H7 (cell line): ENCODE measurements around the gene MICAL3. TPM values are rescaled to one million over a fixed set of nuclear protein-coding genes. Genes with fewer than 3 reads are reported as not detected.
A peak's percentile ranks its signal among the peaks of the same experiment; 100 is the strongest.
"Not testable (repeated sequence)": the region's sequence is repeated elsewhere in the genome, so short reads cannot be mapped to it uniquely, and the experiment has no call there.

Experiments used
- DNase-seq: peaks from one replicate; pipeline ENCODE4 v3.0.0; 2012
- H3K27me3 ChIP-seq: 2 replicates; pipeline ENCODE4 v1.6.0; 2011; ENCODE audit warnings: mild to moderate bottlenecking, low read length; ENCODE audit not compliant: control insufficient read depth, insufficient read depth
- H3K36me3 ChIP-seq: replicated peaks from 2 replicates; pipeline ENCODE4 v1.5.1; 2011; ENCODE audit warnings: low read length; ENCODE audit not compliant: control insufficient read depth, insufficient read depth
- H3K4me3 ChIP-seq: 2 replicates; pipeline ENCODE4 v1.5.1; 2011; ENCODE audit warnings: low read depth, mild to moderate bottlenecking, control low read depth, low read length, moderate library complexity; ENCODE audit not compliant: insufficient read depth
- total RNA-seq: library from RNA; depleted of rRNA; stranded (reverse); fragments of >200 nt; shearing (Covaris generic); gene quantifications from 2 replicates; pipeline ENCODE4 v1.2.3, GENCODE V29; 2014

Gene MICAL3
- total RNA-seq, 1 experiment from 2014 or later: 11.8 TPM

- H3K36me3 ChIP-seq: not testable (repeated sequence)
These were observed 29.0 kb upstream of the MICAL3 start for GRCh38 chr22:18053216-18053946.

DNA sequence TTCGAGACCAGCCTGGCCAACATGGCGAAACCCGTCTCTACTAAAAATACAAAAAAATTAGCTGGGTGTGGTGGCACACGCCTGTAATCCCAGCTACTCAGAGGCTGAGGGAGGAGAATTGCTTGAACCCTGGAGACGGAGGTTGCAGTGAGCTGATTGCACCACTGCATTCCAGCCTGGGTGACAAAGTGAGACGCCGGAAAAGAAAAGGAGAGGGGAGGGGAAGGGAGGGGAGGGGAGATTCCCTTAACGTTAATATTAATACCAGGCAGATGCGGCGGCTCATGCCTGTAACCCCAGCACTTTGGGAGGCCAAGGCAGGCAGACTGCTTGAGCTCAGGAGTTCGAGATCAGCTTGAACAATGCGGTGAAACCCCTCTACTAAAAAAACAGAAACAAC is 26.8 kb upstream of the MICAL3 start:
- H3K36me3 ChIP-seq, H3K27me3 ChIP-seq, DNase-seq, H3K4me3 ChIP-seq: not testable (repeated sequence)

More at GRCh38 chr22:18053216-18053946, 29.0 kb upstream of the MICAL3 start:
- H3K4me3 ChIP-seq, H3K27me3 ChIP-seq, DNase-seq: not testable (repeated sequence)

DNA sequence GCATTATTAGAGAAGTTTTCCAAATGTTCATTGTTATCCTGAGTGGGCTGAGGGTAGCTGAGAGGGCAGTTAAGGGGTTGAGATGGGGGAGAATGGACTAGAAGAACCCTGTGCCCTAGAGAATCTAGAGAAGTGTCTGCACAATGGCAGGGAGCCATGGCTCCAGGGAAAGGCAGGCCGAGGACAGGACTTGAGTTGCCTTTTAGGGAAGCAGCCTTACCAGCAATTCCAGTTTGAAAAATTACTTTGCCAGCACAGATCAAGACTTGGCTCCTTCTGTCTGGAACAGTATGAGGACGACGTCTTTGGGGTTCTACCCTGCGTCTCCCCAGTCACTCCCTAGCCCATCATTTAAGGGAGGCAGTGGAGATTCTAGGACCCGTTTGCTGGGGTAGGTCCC is 25.7 kb upstream of the MICAL3 start:
- no peak for DNase-seq
- no peak overlapping the region for H3K4me3 ChIP-seq
- H3K27me3 ChIP-seq: no peaks in the 10 kb centered on the region
- H3K36me3 ChIP-seq: no peaks in the 10 kb centered on the region

GRCh38 chr22:18048441-18048898 is 24.1 kb upstream of the MICAL3 start:
- no peak for DNase-seq
- Histone ChIP-seq H3K4me3 (no peak overlapping the region), H3K36me3 (no peaks in the 10 kb centered on the region)

GRCh38 chr22:18048041-18048440 is 23.7 kb upstream of the MICAL3 start:
- H3K36me3 ChIP-seq: no peaks in the 10 kb centered on the region
- no peak for DNase-seq
- no peak overlapping the region for H3K4me3 ChIP-seq
- H3K27me3 ChIP-seq: no peaks in the 10 kb centered on the region

More at GRCh38 chr22:18048441-18048898, 24.1 kb upstream of the MICAL3 start:
- no peaks in the 10 kb centered on the region for H3K27me3 ChIP-seq

DNA sequence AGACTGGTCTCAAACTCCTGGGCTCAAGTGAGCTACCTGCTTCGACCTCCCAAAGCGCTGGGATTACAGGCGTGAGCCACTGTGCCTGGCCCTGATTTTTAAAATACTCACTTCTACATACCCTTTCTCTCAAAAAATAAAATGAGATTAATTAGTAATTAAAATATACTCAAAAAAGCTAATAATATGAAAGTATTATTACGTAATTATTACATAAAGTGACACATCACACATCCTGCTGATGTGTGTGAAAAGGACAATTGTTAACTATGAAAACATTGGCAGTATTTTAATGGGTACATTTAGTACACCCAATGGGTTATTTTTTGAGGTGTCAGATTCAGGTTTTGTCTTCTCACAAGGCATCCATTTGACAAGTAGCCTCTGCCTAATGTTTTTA is 21.4 kb upstream of the MICAL3 start:
- H3K27me3 ChIP-seq: no peaks in the 10 kb centered on the region
- no peak for DNase-seq
- no peak overlapping the region for H3K4me3 ChIP-seq
- no peaks in the 10 kb centered on the region for H3K36me3 ChIP-seq

DNA sequence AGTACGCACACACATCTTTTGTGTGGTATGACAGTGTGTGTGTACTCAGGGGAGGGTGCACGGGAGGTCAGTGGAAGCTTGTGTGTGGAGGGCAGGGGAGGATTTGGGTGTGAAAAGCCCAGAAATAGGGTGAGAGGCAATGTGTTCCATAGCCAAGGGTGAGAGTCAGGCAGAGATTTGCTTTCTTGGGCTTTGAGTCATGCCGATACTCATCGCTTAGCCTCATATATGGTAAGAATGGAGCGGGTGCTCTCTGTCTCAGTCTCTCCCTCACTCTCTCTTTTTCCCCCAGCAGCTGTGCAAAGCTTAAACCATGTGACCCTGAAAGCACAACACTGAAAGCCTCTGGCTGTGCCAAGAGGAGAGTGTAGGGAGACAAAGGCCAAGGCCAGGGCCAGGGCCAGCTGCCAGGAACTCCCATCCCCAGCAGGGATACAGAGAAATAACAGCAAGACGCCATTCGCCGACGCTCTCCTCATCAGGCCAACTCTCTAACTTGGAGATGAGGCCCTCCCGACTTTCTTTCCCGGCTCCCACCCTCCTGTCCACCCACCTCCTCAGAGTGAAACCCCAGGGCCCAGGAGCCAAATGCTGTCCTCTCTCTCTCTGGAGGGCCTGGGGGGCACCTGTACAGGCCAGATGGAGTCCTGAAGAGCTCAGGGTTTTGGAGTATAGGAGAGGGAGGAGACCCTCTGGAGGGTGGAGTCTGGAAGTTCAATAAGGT is 20.3 kb upstream of the MICAL3 start:
- no peak for DNase-seq
- no peaks in the 10 kb centered on the region for H3K36me3 ChIP-seq
- no peaks in the 10 kb centered on the region for H3K27me3 ChIP-seq

GRCh38 chr22:18042685-18043084 is 18.3 kb upstream of the MICAL3 start:
- no peak for DNase-seq
- Histone ChIP-seq H3K27me3 (no peaks in the 10 kb centered on the region), H3K36me3 (no peaks in the 10 kb centered on the region), H3K4me3 (no peak overlapping the region)

More for the DNA sequence above, 20.3 kb upstream of the MICAL3 start:
- H3K4me3 ChIP-seq: no peak overlapping the region

DNA sequence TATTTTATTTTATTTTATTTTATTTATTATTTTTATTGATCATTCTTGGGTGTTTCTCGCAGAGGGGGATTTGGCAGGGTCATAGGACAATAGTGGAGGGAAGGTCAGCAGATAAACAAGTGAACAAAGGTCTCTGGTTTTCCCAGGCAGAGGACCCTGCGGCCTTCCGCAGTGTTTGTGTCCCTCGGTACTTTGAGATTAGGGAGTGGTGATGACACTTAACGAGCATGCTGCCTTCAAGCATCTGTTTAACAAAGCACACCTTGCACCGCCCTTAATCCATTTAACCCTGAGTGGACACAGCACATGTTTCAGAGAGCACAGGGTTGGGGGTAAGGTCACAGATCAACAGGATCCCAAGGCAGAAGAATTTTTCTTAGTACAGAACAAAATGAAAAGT is 16.5 kb upstream of the MICAL3 start:
- not testable (repeated sequence) for H3K4me3 ChIP-seq, H3K27me3 ChIP-seq, H3K36me3 ChIP-seq, DNase-seq

DNA sequence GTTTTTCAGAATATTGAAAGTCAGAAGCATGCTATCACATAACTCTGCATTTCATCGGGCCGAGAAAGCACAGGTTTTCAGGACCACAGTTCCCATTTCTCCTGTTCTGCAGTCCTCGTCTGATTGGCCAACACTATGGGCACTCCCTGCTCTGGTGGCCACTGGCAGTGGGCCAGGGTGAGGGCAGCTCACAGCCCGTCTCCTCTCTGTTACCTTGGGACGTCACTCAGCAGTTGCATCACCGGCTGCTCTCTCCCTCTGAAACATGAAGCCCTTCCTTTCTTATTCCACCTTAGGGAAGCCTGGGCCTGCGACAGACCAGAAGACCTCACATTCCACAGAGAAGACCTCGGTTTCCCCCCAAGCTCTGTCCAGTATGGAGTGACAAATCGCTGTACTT is 11.4 kb upstream of the MICAL3 start:
- DNase-seq: peak; percentile 66
- H3K27me3 ChIP-seq: no peaks in the 10 kb centered on the region
- no peaks in the 10 kb centered on the region for H3K36me3 ChIP-seq
- H3K4me3 ChIP-seq: no peak overlapping the region

GRCh38 chr22:18034076-18034475 is 9.7 kb upstream of the MICAL3 start:
- no peak overlapping the region for H3K4me3 ChIP-seq
- no peaks in the 10 kb centered on the region for H3K36me3 ChIP-seq
- H3K27me3 ChIP-seq: no peaks in the 10 kb centered on the region
- no peak for DNase-seq

DNA sequence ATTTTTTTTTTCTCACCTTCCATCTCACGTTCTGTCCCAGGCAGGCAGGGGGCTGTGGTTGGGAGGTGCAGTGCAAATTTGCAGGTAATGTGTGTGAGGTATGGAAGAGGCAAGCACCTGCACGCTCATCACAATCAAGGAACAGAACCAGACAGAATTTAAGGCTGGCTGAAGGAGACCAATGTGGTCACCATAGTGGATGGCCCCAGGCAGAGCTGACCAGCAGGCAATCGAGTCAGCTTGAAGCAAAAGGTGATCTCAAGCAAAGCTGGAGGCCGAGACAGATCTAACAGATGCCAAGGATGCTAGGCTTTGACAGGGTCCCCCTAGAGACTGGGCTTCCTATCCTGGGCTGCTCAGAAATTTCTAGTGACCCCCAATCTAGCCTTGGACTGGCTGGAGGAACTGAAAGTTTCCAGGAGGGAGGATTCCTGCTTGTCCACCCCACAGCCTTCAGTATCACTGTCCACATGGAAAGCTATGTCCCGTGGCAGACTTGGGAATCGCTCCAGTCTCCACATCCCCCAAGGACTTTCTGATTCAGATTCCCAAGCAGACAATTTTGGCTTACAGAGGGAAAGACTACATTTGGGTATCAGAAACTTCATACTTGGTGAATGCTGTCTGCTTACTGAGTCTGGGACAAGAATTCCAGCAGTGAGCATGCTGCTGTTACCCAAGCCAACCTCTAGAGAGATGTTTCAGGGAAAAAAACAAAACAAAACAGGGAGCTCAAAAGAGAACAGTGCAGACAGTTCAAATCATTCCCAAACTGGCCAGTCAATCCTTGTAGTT is 9.0 kb upstream of the MICAL3 start:
- no peak for DNase-seq
- Histone ChIP-seq H3K27me3 (no peaks in the 10 kb centered on the region), H3K36me3 (no peaks in the 10 kb centered on the region), H3K4me3 (no peak overlapping the region)

- no peak for DNase-seq
- no peaks in the 10 kb centered on the region for H3K36me3 ChIP-seq
- H3K4me3 ChIP-seq: no peak overlapping the region
- H3K27me3 ChIP-seq: no peaks in the 10 kb centered on the region
These were observed 8.2 kb upstream of the MICAL3 start for GRCh38 chr22:18032455-18033101.

DNA sequence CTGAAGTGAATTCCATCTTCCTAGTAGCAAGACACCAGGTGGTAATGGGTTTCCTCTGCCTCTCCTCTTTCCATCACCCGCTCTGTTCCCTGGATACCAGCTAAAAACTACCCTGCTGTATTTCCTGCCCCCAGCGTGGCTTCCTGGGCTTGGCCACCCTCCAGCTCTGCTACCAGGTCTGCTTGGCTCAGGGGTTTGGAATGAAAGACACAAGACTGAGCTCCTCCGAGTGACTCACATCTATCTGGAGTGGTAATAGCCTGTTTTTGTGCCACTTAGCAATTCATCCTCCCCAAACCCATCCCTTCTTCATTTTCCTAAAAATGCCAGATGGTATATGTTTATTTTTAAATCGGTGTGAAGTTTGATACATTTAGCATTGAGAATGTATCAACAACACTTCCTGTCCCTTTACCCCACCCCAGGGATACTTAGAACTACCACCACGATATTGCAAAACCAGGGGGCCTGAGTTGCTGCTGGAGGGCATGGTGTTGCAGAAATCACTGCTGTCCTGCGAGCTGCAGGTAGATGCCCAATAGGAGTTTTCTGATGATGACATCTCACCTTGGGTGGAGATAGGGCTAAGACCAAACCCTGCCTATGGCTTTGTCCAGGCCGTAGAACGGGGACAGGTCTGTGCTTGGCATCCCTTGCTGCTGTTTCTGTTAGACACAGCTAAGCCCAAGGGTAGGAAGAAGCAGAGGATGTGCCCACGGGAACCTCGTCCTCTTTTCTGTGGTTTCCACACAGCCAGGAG is 7.5 kb upstream of the MICAL3 start:
- Histone ChIP-seq H3K27me3 (no peaks in the 10 kb centered on the region; the same call in 1 of the 2 replicates), H3K36me3 (no peaks in the 10 kb centered on the region), H3K4me3 (no peak overlapping the region)
- no peak for DNase-seq
